Gastroesophageal sphincter (tissue), 4 donors: ENCODE measurements around the gene AATK. TPM values are rescaled to one million over a fixed set of nuclear protein-coding genes. Genes with fewer than 3 reads are reported as not detected.
A peak's percentile ranks its signal among the peaks of the same experiment; 100 is the strongest.

Experiments
- ATAC-seq: fragments of 150-250 bp; one replicate; pipeline ENCODE4 v1.9.1; 2016; ENCODE audit warnings: mild to moderate bottlenecking, moderate library complexity
- H3K27ac ChIP-seq, 4 donors: fragments of 200-600 bp; sonication (generic) in 3 of 4; 1 replicate in 3 of 4; 2 replicates in 1 of 4; pipeline ENCODE4 v1.5.1; 2016 to 2019
- H3K27me3 ChIP-seq: fragments of 200-600 bp; sonication (generic); one replicate; pipeline ENCODE4 v1.5.1; 2019
- H3K36me3 ChIP-seq, 2 donors: fragments of 200-600 bp; sonication (generic); one replicate each; pipeline ENCODE4 v1.5.1; 2019; ENCODE audit warnings: control low read depth in 1 of 2
- H3K4me1 ChIP-seq, 3 donors: fragments of 200-600 bp; sonication (generic); 1 replicate in 2 of 3; 2 replicates in 1 of 3; pipeline ENCODE4 v1.5.1; 2016 to 2019; ENCODE audit warnings: control low read depth in 2 of 3
- H3K4me3 ChIP-seq, 2 donors: fragments of 200-600 bp; sonication (generic); one replicate each; pipeline ENCODE4 v1.5.1; 2019; ENCODE audit warnings: mild to moderate bottlenecking in 1 of 2, moderate library complexity in 1 of 2
- H3K9me3 ChIP-seq, 3 donors: fragments of 200-600 bp; sonication (generic); one replicate each; pipeline ENCODE4 v1.5.1; 2017 to 2019; ENCODE audit warnings: control low read depth in 2 of 3
- EP300 ChIP-seq: sonication (generic); formaldehyde crosslinking; IDR thresholded peaks from one replicate; pipeline ENCODE4 v1.6.1; 2017; ENCODE audit warnings: antibody characterized with exemption, mild to moderate bottlenecking
- POLR2A ChIP-seq, 2 donors: fragments of 450-650 bp; IDR thresholded peaks; one replicate each; pipeline ENCODE4 v1.6.1; 2017; ENCODE audit warnings: antibody characterized with exemption in 2 of 2, mild to moderate bottlenecking in 2 of 2, moderate library complexity in 1 of 2
- POLR2AphosphoS5 ChIP-seq: sonication (generic); formaldehyde crosslinking; IDR thresholded peaks from one replicate; pipeline ENCODE4 v1.6.1; 2017; ENCODE audit warnings: antibody characterized with exemption
- WGBS, 2 donors: methylation state at CpG; one replicate each; pipeline ENCODE4 v1.1.5; 2018; ENCODE audit warnings: low coverage in 1 of 2; 5-methylcytosine and 5-hydroxymethylcytosine counted together
- total RNA-seq, 4 donors: library from RNA; depleted of rRNA; stranded (reverse); fragments of >200 nt; gene quantifications; one replicate each; pipeline ENCODE4 v1.1.0, GENCODE V29; 2016
- TF ChIP-seq, protein P1 (sequence below), 4 experiments: fragments of 200-600 bp in 2 of 4; fragments of 450-650 bp in 2 of 4; sonication (generic) in 1 of 4; IDR thresholded peaks; one replicate each; pipeline ENCODE4 v1.5.1; 2017 to 2019; ENCODE audit warnings: antibody characterized with exemption in 4 of 4, mild to moderate bottlenecking in 2 of 4, moderate library complexity in 2 of 4

Gene AATK
- total RNA-seq, 4 donors from 2014 or later = 14.5 to 28.0 (median 22.1) TPM

- Histone ChIP-seq H3K9me3 (no peaks in the 10 kb centered on the region), H3K36me3 (peaks cover 0 to 84% of the 10 kb centered on the region in 2 donors), H3K4me3 (no peak overlapping the region), H3K27ac (no peak overlapping the region), H3K27me3 (no peaks in the 10 kb centered on the region), H3K4me1 (peaks cover 0 to 4% (median 0%) of the 10 kb centered on the region in 3 donors)
- no CpG with 5 or more reads among the region's 18 CpGs for WGBS, 2 donors
- no peak for ATAC-seq
- TF ChIP-seq, protein P1, sequence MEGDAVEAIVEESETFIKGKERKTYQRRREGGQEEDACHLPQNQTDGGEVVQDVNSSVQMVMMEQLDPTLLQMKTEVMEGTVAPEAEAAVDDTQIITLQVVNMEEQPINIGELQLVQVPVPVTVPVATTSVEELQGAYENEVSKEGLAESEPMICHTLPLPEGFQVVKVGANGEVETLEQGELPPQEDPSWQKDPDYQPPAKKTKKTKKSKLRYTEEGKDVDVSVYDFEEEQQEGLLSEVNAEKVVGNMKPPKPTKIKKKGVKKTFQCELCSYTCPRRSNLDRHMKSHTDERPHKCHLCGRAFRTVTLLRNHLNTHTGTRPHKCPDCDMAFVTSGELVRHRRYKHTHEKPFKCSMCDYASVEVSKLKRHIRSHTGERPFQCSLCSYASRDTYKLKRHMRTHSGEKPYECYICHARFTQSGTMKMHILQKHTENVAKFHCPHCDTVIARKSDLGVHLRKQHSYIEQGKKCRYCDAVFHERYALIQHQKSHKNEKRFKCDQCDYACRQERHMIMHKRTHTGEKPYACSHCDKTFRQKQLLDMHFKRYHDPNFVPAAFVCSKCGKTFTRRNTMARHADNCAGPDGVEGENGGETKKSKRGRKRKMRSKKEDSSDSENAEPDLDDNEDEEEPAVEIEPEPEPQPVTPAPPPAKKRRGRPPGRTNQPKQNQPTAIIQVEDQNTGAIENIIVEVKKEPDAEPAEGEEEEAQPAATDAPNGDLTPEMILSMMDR (IDR thresholded peaks at IDR 0.05) = no peak
- TF ChIP-seq EP300 (no peak), POLR2AphosphoS5 (no peak), POLR2A (IDR thresholded peaks at IDR 0.05) (no peak)
These were observed 34.2 kb upstream of the AATK start for GRCh38 chr17:81200201-81200600.

- Histone ChIP-seq H3K36me3 (peaks cover 0 to 84% of the 10 kb centered on the region in 2 donors), H3K27me3 (no peaks in the 10 kb centered on the region), H3K4me3 (no peak overlapping the region), H3K4me1 (peaks cover 0 to 4% (median 0%) of the 10 kb centered on the region in 3 donors), H3K27ac (no peak overlapping the region), H3K9me3 (no peaks in the 10 kb centered on the region)
- WGBS, 2 donors = no CpG with 5 or more reads among the region's 18 CpGs
- ATAC-seq = no peak
- TF ChIP-seq POLR2A (IDR thresholded peaks at IDR 0.05) (no peak), EP300 (no peak), POLR2AphosphoS5 (no peak)
- TF ChIP-seq, protein P1 (IDR thresholded peaks at IDR 0.05) = no peak
These were observed 33.4 kb upstream of the AATK start for GRCh38 chr17:81199482-81199830.

DNA sequence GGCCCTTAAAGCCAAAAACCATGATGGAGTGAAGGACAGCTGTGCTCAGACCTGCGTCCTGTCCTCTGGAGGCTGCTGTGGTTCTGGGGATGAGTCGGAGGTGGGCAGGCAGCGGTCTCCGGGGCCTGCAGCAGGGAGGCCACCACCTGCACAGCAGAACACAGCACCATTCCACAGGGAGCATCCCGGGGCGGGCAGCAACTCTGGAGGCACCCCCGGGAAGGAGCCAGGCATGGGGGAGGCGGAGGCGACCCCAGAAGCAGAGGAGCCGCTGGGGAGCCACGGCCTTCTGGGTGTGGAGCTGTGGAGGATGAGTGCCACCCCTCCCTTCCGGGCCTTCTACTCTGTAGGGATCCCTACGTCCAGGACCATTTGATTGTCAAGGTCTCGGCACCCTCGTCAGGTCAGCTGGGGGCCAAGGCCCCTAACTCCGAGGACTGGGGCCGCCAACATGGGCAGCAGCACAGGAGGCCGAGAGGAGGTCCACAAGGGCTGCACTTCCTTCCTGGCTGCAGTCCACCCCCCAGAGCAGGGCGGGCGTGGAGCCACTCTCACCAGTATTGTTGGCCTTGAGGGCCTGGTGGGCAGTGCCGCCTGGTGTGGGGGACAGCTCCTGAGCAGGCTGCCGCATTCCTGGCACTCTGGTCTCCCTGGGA is 32.9 kb upstream of the AATK start:
- WGBS, 2 donors = no CpG with 5 or more reads among the region's 22 CpGs
- no peak overlapping the region for H3K27ac ChIP-seq
- H3K4me1 ChIP-seq = peaks cover 0 to 4% (median 0%) of the 10 kb centered on the region in 3 donors
- H3K9me3 ChIP-seq = no peaks in the 10 kb centered on the region
- no peak for ATAC-seq
- no peak overlapping the region for H3K4me3 ChIP-seq
- TF ChIP-seq POLR2AphosphoS5 (no peak), EP300 (no peak), POLR2A (IDR thresholded peaks at IDR 0.05) (no peak)
- peaks cover 0 to 83% of the 10 kb centered on the region in 2 donors for H3K36me3 ChIP-seq
- no peaks in the 10 kb centered on the region for H3K27me3 ChIP-seq

GRCh38 chr17:81197831-81198490 is 31.9 kb upstream of the AATK start:
- peaks cover 0 to 77% of the 10 kb centered on the region in 2 donors for H3K36me3 ChIP-seq
- WGBS, 2 donors = no CpG with 5 or more reads among the region's 21 CpGs
- no peak overlapping the region for H3K4me3 ChIP-seq
- H3K27me3 ChIP-seq = no peaks in the 10 kb centered on the region
- H3K27ac ChIP-seq = peak overlapping the region in 1 of 4 donors; percentile 32
- no peak for ATAC-seq
- TF ChIP-seq POLR2AphosphoS5 (no peak), EP300 (no peak), POLR2A (IDR thresholded peaks at IDR 0.05) (no peak)
- TF ChIP-seq, protein P1 (IDR thresholded peaks at IDR 0.05) = no peak
- H3K4me1 ChIP-seq = peaks cover 0 to 4% (median 0%) of the 10 kb centered on the region in 3 donors
- no peaks in the 10 kb centered on the region for H3K9me3 ChIP-seq

GRCh38 chr17:81197409-81197795 is 31.4 kb upstream of the AATK start:
- WGBS, 2 donors = no CpG with 5 or more reads among the region's 14 CpGs
- H3K9me3 ChIP-seq = no peaks in the 10 kb centered on the region

More at GRCh38 chr17:81197409-81197795, 31.4 kb upstream of the AATK start:
- Histone ChIP-seq H3K27me3 (no peaks in the 10 kb centered on the region), H3K4me1 (peaks cover 0 to 4% (median 0%) of the 10 kb centered on the region in 3 donors), H3K27ac (peak overlapping the region in 1 of 4 donors; percentile 32), H3K4me3 (no peak overlapping the region), H3K36me3 (peaks cover 0 to 73% of the 10 kb centered on the region in 2 donors)
- ATAC-seq = peak; percentile 14
- no peak for TF ChIP-seq EP300
- no peak for TF ChIP-seq POLR2A (IDR thresholded peaks at IDR 0.05)
- TF ChIP-seq, protein P1 (IDR thresholded peaks at IDR 0.05) = no peak
- TF ChIP-seq POLR2AphosphoS5 = no peak
